Caki2 (cell line): ENCODE data around the gene HS1BP3. TPM values are rescaled to one million over a fixed set of nuclear protein-coding genes. Genes with fewer than 3 reads are reported as not detected.

ENCODE experiments used
- DNase-seq: peaks from one replicate; pipeline ENCODE4 v3.0.0-alpha.2; 2015; ENCODE audit warnings: low read depth
- in situ Hi-C: cut with HindIII; loops from 2 replicates; pipeline ENCODE4 v1.10.0; 2016; ENCODE audit warnings: low sequenced_read_pairs, low pct_unique_long_range_greater_than_20kb, mixed read lengths
- total RNA-seq: library from RNA; depleted of rRNA; stranded (reverse); fragments of >200 nt; shearing (Covaris generic); gene quantifications from 2 replicates; pipeline ENCODE4 v1.2.3, GENCODE V29; 2014; ENCODE audit warnings: low replicate concordance

Gene HS1BP3
- total RNA-seq, 1 experiment from 2014 or later = 66.2 TPM

GRCh38 chr2:20602803-20603202 is 48.1 kb downstream of the HS1BP3 start:
- no peak for DNase-seq
- in situ Hi-C loops = no loop called here

- DNase-seq = no peak
- in situ Hi-C loops = no loop called here
These were observed 50.1 kb downstream of the HS1BP3 start for GRCh38 chr2:20600756-20601325.

- no peak for DNase-seq
- in situ Hi-C loops = no loop called here
These were observed 50.9 kb downstream of the HS1BP3 start for GRCh38 chr2:20599861-20600461.

- DNase-seq = no peak
- in situ Hi-C loops = no loop called here
These were observed 51.8 kb downstream of the HS1BP3 start for GRCh38 chr2:20599001-20599600.

GRCh38 chr2:20597860-20598183 is 53.1 kb downstream of the HS1BP3 start:
- DNase-seq = no peak
- in situ Hi-C loops = no loop called here

GRCh38 chr2:20596973-20597859 is 53.7 kb downstream of the HS1BP3 start:
- in situ Hi-C loops = no loop called here
- no peak for DNase-seq

GRCh38 chr2:20596193-20596972 is 54.5 kb downstream of the HS1BP3 start:
- in situ Hi-C loops = no loop called here
- DNase-seq = no peak

GRCh38 chr2:20595439-20596192 is 55.3 kb downstream of the HS1BP3 start:
- in situ Hi-C loops = no loop called here
- peak; percentile 92 for DNase-seq

GRCh38 chr2:20594957-20595356 is 55.9 kb downstream of the HS1BP3 start:
- in situ Hi-C loops = no loop called here
- DNase-seq = no peak

GRCh38 chr2:20594048-20594750 is 56.7 kb downstream of the HS1BP3 start:
- in situ Hi-C loops = no loop called here
- no peak for DNase-seq

GRCh38 chr2:20593072-20594034 is 57.5 kb downstream of the HS1BP3 start:
- DNase-seq = peak; percentile 93
- in situ Hi-C loops = no loop called here

GRCh38 chr2:20592106-20593071 is 58.5 kb downstream of the HS1BP3 start:
- in situ Hi-C loops = no loop called here
- no peak for DNase-seq

GRCh38 chr2:20590704-20591515 is 60.0 kb downstream of the HS1BP3 start:
- in situ Hi-C loops = no loop called here
- no peak for DNase-seq

- no peak for DNase-seq
- in situ Hi-C loops = no loop called here
These were observed 60.8 kb downstream of the HS1BP3 start for GRCh38 chr2:20589975-20590703.
